ENCODE results near the gene TNFRSF12A. TPM values are rescaled to one million over a fixed set of nuclear protein-coding genes. Genes with fewer than 3 reads are reported as not detected.
A peak's percentile ranks its signal among the peaks of the same experiment; 100 is the strongest.

The TNFRSF12A gene
- total RNA-seq, 2 donors from 2014 or later = 11.6 to 27.3 TPM

- Histone ChIP-seq H3K36me3 (no peaks in the 10 kb centered on the region), H3K27ac (no peak overlapping the region), H3K4me3 (no peak overlapping the region), H3K4me1 (peaks cover 3% of the 10 kb centered on the region), H3K9ac (ENCODE audit: low read depth in 2 of 2, low read length in 2 of 2) (no peak overlapping the region), H3K27me3 (no peaks in the 10 kb centered on the region), H3K9me3 (no peaks in the 10 kb centered on the region)
- no peak for TF ChIP-seq CTCF (IDR thresholded peaks at IDR 0.05)
- DNase-seq = no peak
- intact Hi-C loops (cut with DNase I) = no loop called here
These were observed 32.9 kb upstream of the TNFRSF12A start for GRCh38 chr16:2987286-2987685.

DNA sequence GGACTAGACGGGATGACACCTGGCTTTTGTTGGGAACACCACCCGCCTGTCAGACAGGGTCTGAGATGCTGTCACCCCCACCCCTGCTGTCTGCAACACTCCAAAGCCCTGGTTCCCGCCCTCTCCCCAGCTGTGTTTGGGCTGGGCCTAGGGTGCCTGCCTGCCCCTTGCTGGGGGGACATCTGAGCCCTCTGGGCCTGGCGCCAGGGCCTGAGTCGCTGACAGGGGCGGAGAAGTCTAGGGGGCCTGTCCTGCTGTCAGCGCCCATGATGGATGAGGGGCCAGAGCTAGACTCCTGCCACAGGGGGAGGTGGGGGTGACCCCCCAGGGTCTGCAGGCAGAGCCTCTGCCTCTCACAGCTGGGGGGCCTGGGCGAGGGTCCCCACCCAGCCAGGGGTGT is 32.3 kb upstream of the TNFRSF12A start:
- intact Hi-C loops (cut with DNase I) = no loop called here
- Histone ChIP-seq H3K27me3 (no peaks in the 10 kb centered on the region), H3K4me3 (no peak overlapping the region), H3K9ac (ENCODE audit: low read depth in 2 of 2, low read length in 2 of 2) (no peak overlapping the region), H3K36me3 (no peaks in the 10 kb centered on the region), H3K27ac (no peak overlapping the region), H3K4me1 (peaks cover 3% of the 10 kb centered on the region), H3K9me3 (no peaks in the 10 kb centered on the region)
- TF ChIP-seq CTCF (IDR thresholded peaks at IDR 0.05) = no peak
- no peak for DNase-seq

GRCh38 chr16:2988590-2989099 is 31.5 kb upstream of the TNFRSF12A start:
- Histone ChIP-seq H3K27ac (no peak overlapping the region), H3K27me3 (no peaks in the 10 kb centered on the region), H3K4me3 (no peak overlapping the region), H3K36me3 (no peaks in the 10 kb centered on the region), H3K9me3 (no peaks in the 10 kb centered on the region), H3K9ac (ENCODE audit: low read depth in 2 of 2, low read length in 2 of 2) (no peak overlapping the region), H3K4me1 (peaks cover 3% of the 10 kb centered on the region)
- no peak for DNase-seq
- TF ChIP-seq CTCF (IDR thresholded peaks at IDR 0.05) = no peak
- intact Hi-C loops (cut with DNase I) = no loop called here

DNA sequence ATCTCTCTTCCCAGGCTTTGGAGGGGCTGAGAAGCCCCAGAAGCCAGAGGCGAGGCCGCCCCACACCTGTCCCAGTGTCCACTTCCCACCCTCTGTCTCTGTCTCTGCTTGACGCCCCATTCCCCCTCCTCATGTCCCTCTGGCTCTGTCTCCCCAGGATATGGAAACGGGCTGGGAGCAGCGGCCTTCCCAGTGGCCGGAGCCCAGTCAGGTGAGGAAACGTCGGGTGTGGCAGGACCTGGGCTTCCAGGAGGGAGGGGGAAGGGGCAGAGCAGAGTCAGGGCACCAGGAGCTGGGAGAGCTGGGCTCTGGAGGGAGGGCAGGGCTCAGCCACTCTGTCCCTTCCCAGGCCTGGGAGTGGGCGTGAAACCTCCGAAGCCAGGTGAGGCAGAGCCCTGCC is 29.3 kb upstream of the TNFRSF12A start:
- Histone ChIP-seq H3K27me3 (no peaks in the 10 kb centered on the region), H3K4me1 (no peaks in the 10 kb centered on the region), H3K27ac (no peak overlapping the region), H3K36me3 (no peaks in the 10 kb centered on the region), H3K9me3 (no peaks in the 10 kb centered on the region), H3K4me3 (no peak overlapping the region), H3K9ac (ENCODE audit: low read depth in 2 of 2, low read length in 2 of 2) (no peak overlapping the region)
- no peak for TF ChIP-seq CTCF (IDR thresholded peaks at IDR 0.05)
- intact Hi-C loops (cut with DNase I) = no loop called here
- DNase-seq = peak; percentile 55

- no peaks in the 10 kb centered on the region for H3K9me3 ChIP-seq
- H3K27ac ChIP-seq = no peak overlapping the region
- no peak overlapping the region for H3K4me3 ChIP-seq
- H3K9ac ChIP-seq (ENCODE audit: low read depth in 2 of 2, low read length in 2 of 2) = no peak overlapping the region
- peak; percentile 45 for DNase-seq
- TF ChIP-seq CTCF (IDR thresholded peaks at IDR 0.05) = no peak
- no peaks in the 10 kb centered on the region for H3K36me3 ChIP-seq
- no peaks in the 10 kb centered on the region for H3K27me3 ChIP-seq
- intact Hi-C loops (cut with DNase I) = no loop called here
- H3K4me1 ChIP-seq = no peaks in the 10 kb centered on the region
These were observed 28.5 kb upstream of the TNFRSF12A start for GRCh38 chr16:2991566-2992261.

Measured in colonic mucosa (tissue), 4 donors.